HepG2 (cell line): ENCODE measurements around the gene CRYZL1. TPM values are rescaled to one million over a fixed set of nuclear protein-coding genes. Genes with fewer than 3 reads are reported as not detected.

ENCODE experiments used
- HCFC1 ChIP-seq: fragments of 150-350 bp; IDR thresholded peaks from 2 replicates; pipeline ENCODE4 v1.6.1; 2014; ENCODE audit warnings: low read depth, low read length
- LCORL ChIP-seq, 2 experiments: fragments of 450-650 bp in 1 of 2; sonication (generic) in 1 of 2; formaldehyde crosslinking in 1 of 2; IDR thresholded peaks; 2 replicates each; pipeline versions ENCODE4 v1.5.0 to v1.6.1; 2017 to 2020; ENCODE audit warnings: antibody characterized with exemption in 1 of 2, missing genetic modification reagents in 1 of 2
- NFYC ChIP-seq: IDR thresholded peaks from 2 replicates; pipeline ENCODE4 v1.6.1; 2016; ENCODE audit warnings: missing genetic modification reagents, missing compliant biosample characterization
- NR2F2 ChIP-seq: IDR thresholded peaks from 2 replicates; pipeline ENCODE4 v1.6.1; 2012; ENCODE audit warnings: low read depth, inconsistent platforms, borderline replicate concordance
- NR3C1 ChIP-seq: sonication (generic); formaldehyde crosslinking; IDR thresholded peaks from 2 replicates; pipeline ENCODE4 v1.4.0; 2020; ENCODE audit warnings: missing genetic modification reagents
- PHF20 ChIP-seq: sonication (generic); formaldehyde crosslinking; IDR thresholded peaks from 2 replicates; pipeline ENCODE4 v1.5.0; 2020; ENCODE audit warnings: mild to moderate bottlenecking, missing genetic modification reagents
- PRMT3 ChIP-seq: sonication (generic); formaldehyde crosslinking; IDR thresholded peaks from 2 replicates; pipeline ENCODE4 v1.8.1; 2022; ENCODE audit warnings: low read depth, mild to moderate bottlenecking, moderate library complexity, missing genetic modification reagents, borderline replicate concordance
- RBFOX2 ChIP-seq: fragments of 200-400 bp; formaldehyde crosslinking; IDR thresholded peaks from 2 replicates; pipeline ENCODE4 v1.6.1; 2017; ENCODE audit warnings: low read depth, mild to moderate bottlenecking, low read length
- RFXAP ChIP-seq: sonication (generic); formaldehyde crosslinking; IDR thresholded peaks from 2 replicates; pipeline ENCODE4 v1.4.0; 2020; ENCODE audit warnings: missing genetic modification reagents, borderline replicate concordance
- SMAD1 ChIP-seq: sonication (generic); formaldehyde crosslinking; IDR thresholded peaks from 2 replicates; pipeline ENCODE4 v1.4.0; 2020; ENCODE audit warnings: missing genetic modification reagents, low read depth, mild to moderate bottlenecking, borderline replicate concordance
- SMAD3 ChIP-seq: sonication (generic); formaldehyde crosslinking; IDR thresholded peaks from 2 replicates; pipeline ENCODE4 v1.4.0; 2020; ENCODE audit warnings: missing genetic modification reagents
- SP1 ChIP-seq, 2 experiments: fragments of 450-650 bp in 1 of 2; sonication (generic) in 1 of 2; formaldehyde crosslinking in 1 of 2; IDR thresholded peaks; 2 replicates each; pipeline versions ENCODE4 v1.4.0 to v1.6.1; 2016 to 2020; ENCODE audit warnings: missing genetic modification reagents in 1 of 2
- SPEN ChIP-seq: sonication (generic); formaldehyde crosslinking; IDR thresholded peaks from 2 replicates; pipeline ENCODE4 v1.5.1; 2020; ENCODE audit warnings: low read depth, mild to moderate bottlenecking, missing genetic modification reagents
- ZBTB3 ChIP-seq: sonication (generic); formaldehyde crosslinking; IDR thresholded peaks from 2 replicates; pipeline ENCODE4 v1.4.0; 2020; ENCODE audit warnings: low read depth, mild to moderate bottlenecking, moderate library complexity, missing genetic modification reagents, borderline replicate concordance
- ZC3H4 ChIP-seq: sonication (generic); formaldehyde crosslinking; IDR thresholded peaks from 2 replicates; pipeline ENCODE4 v1.4.0; 2020; ENCODE audit warnings: missing genetic modification reagents, borderline replicate concordance
- ZMAT3 ChIP-seq: sonication (generic); formaldehyde crosslinking; conservative IDR thresholded peaks from 2 replicates; pipeline ENCODE4 v1.7.0; 2021; ENCODE audit warnings: missing genetic modification reagents
- ZNF230 ChIP-seq: sonication (generic); formaldehyde crosslinking; IDR thresholded peaks from 2 replicates; pipeline ENCODE4 v1.4.0; 2020; ENCODE audit warnings: mild to moderate bottlenecking, missing genetic modification reagents
- ZNF235 ChIP-seq: sonication (generic); formaldehyde crosslinking; IDR thresholded peaks from 2 replicates; pipeline ENCODE4 v1.8.1; 2023; ENCODE audit warnings: mild to moderate bottlenecking, missing genetic modification reagents, borderline replicate concordance
- ZNF256 ChIP-seq: sonication (generic); formaldehyde crosslinking; conservative IDR thresholded peaks from 2 replicates; pipeline ENCODE4 v1.4.0; 2020; ENCODE audit warnings: missing genetic modification reagents
- ZNF274 ChIP-seq: sonication (generic); formaldehyde crosslinking; IDR thresholded peaks from 2 replicates; pipeline ENCODE4 v1.5.1; 2020; ENCODE audit warnings: mild to moderate bottlenecking, missing genetic modification reagents
- ZNF431 ChIP-seq: sonication (generic); formaldehyde crosslinking; IDR thresholded peaks from 2 replicates; pipeline ENCODE4 v1.9.0; 2022; ENCODE audit warnings: missing genetic modification reagents, low read depth, mild to moderate bottlenecking, borderline replicate concordance
- ZNF557 ChIP-seq: sonication (generic); formaldehyde crosslinking; IDR thresholded peaks from 2 replicates; pipeline ENCODE4 v1.4.0; 2020; ENCODE audit warnings: missing genetic modification reagents
- ZNF724P ChIP-seq: sonication (generic); formaldehyde crosslinking; IDR thresholded peaks from 2 replicates; pipeline ENCODE4 v1.8.0; 2022; ENCODE audit warnings: missing genetic modification reagents, borderline replicate concordance
- ZNF841 ChIP-seq: sonication (generic); formaldehyde crosslinking; IDR thresholded peaks from 2 replicates; pipeline ENCODE4 v1.8.1; 2023; ENCODE audit warnings: missing genetic modification reagents, borderline replicate concordance
- polyA plus RNA-seq, 8 experiments: library from polyadenylated mRNA; depleted of rRNA in 3 of 8; stranded (reverse) in 7 of 8; unstranded in 1 of 8; fragments of >200 nt; fragmentation: Illumina TruSeq in 4 of 8; extraction: Trizol in 4 of 8; gene quantifications; 2 replicates each; pipeline versions ENCODE4 v1.2.1 to v1.2.3, GENCODE V29; 2011 to 2016; ENCODE audit warnings: low read depth in 4 of 8, missing spikeins in 1 of 8, mixed read lengths in 1 of 8; ENCODE audit not compliant: insufficient read depth in 1 of 8
- total RNA-seq, 5 experiments: library from RNA; depleted of rRNA; stranded (reverse); fragments of >200 nt; fragmentation: Illumina TruSeq; extraction: Trizol; gene quantifications; 2 replicates each; pipeline ENCODE4 v1.2.3, GENCODE V29; 2016; ENCODE audit warnings: low read depth in 1 of 5
- TF ChIP-seq, protein P1 (sequence below): sonication (generic); formaldehyde crosslinking; conservative IDR thresholded peaks from 2 replicates; pipeline ENCODE4 v1.8.0; 2022; ENCODE audit warnings: mild to moderate bottlenecking, moderate library complexity, missing genetic modification reagents
- TF ChIP-seq, protein P2 (sequence below): sonication (generic); formaldehyde crosslinking; IDR thresholded peaks from 2 replicates; pipeline ENCODE4 v1.4.0; 2020; ENCODE audit warnings: missing genetic modification reagents
- TF ChIP-seq, protein P3 (sequence below): IDR thresholded peaks from 2 replicates; pipeline ENCODE4 v1.6.1; 2016; ENCODE audit warnings: missing genetic modification reagents, missing compliant biosample characterization

The CRYZL1 gene
- total and polyA plus RNA-seq, 2 of the 13 experiments (the other 11 are each of a cell fraction or from before 2014, with no cell fraction given) = 20.3 to 27.7 TPM

DNA sequence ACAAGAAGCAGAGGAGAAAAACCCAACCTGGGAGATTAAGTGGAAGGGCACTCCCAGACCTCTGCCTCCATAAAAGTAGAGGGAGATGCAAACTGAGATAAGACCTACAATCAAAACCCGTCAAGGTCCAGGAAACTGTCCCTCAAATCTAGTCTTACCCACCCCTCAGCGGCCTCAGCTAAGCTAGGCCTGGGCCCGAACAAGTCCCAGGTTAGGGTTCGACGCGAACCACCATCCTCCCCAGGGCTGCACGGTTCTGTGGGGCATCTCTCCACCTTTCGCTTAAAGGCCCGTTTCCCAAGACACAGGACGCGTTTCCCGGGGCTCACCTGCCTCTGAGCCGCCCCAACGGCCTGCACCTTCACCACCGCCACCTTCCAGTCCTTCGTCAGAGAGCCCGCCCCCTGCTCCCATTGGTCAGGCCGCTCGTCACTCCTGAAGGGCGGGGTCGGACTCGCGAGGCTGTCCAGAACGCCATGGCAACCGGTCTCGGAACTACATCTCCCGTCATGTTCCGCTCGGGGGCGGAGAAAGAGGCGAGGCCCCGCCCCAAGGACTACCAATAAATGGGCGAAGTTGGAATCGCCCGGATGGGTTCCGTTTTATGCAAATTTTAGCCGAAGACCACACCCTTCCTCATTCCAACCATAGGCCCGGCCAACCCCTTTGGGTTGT, at the start of gene CRYZL1 (continued):
- peak; percentile 84 for TF ChIP-seq RBFOX2
- TF ChIP-seq ZNF230 (CRISPR knock-in tag) = peak; percentile 88
- TF ChIP-seq PHF20 (CRISPR knock-in tag) = peak; percentile 79; the same call in 1 of the 2 replicates
- TF ChIP-seq SMAD3 (CRISPR knock-in tag) = 0 out of 2 replicates have a peak, but pooled peaks have one; percentile 40
- TF ChIP-seq ZNF235 (CRISPR knock-in tag) = 0 out of 2 replicates have a peak, but pooled peaks have one; percentile 70
- no peak for TF ChIP-seq ZNF841 (CRISPR knock-in tag)
- no peak for TF ChIP-seq ZNF557 (CRISPR knock-in tag)
- TF ChIP-seq ZNF256 (CRISPR knock-in tag) = no peak; the same call in 1 of the 2 replicates
- TF ChIP-seq NR2F2 = no peak
- TF ChIP-seq ZC3H4 = no peak
- TF ChIP-seq, protein P1, sequence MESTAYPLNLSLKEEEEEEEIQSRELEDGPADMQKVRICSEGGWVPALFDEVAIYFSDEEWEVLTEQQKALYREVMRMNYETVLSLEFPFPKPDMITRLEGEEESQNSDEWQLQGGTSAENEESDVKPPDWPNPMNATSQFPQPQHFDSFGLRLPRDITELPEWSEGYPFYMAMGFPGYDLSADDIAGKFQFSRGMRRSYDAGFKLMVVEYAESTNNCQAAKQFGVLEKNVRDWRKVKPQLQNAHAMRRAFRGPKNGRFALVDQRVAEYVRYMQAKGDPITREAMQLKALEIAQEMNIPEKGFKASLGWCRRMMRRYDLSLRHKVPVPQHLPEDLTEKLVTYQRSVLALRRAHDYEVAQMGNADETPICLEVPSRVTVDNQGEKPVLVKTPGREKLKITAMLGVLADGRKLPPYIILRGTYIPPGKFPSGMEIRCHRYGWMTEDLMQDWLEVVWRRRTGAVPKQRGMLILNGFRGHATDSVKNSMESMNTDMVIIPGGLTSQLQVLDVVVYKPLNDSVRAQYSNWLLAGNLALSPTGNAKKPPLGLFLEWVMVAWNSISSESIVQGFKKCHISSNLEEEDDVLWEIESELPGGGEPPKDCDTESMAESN = peak; percentile 82
- peak; percentile 64; the same call in 1 of the 2 replicates for TF ChIP-seq ZNF274 (CRISPR knock-in tag)
- TF ChIP-seq ZMAT3 (CRISPR knock-in tag) = 0 out of 2 replicates have a peak, but pooled peaks have one; percentile 6
- TF ChIP-seq HCFC1 = peak; percentile 87
- no peak for TF ChIP-seq ZNF431
- TF ChIP-seq, protein P2, sequence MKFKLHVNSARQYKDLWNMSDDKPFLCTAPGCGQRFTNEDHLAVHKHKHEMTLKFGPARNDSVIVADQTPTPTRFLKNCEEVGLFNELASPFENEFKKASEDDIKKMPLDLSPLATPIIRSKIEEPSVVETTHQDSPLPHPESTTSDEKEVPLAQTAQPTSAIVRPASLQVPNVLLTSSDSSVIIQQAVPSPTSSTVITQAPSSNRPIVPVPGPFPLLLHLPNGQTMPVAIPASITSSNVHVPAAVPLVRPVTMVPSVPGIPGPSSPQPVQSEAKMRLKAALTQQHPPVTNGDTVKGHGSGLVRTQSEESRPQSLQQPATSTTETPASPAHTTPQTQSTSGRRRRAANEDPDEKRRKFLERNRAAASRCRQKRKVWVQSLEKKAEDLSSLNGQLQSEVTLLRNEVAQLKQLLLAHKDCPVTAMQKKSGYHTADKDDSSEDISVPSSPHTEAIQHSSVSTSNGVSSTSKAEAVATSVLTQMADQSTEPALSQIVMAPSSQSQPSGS = 0 out of 2 replicates have a peak, but pooled peaks have one; percentile 18
- peak; percentile 90 for TF ChIP-seq NFYC (CRISPR knock-in tag)
- TF ChIP-seq SPEN (CRISPR knock-in tag) = peak; percentile 90
- no peak for TF ChIP-seq PRMT3
- TF ChIP-seq RFXAP (CRISPR knock-in tag) = peak; percentile 84
- 0 out of 2 replicates have a peak, but pooled peaks have one; percentile 31 for TF ChIP-seq ZBTB3 (CRISPR knock-in tag)
- TF ChIP-seq ZNF724P = peak; percentile 73; the same call in 1 of the 2 replicates
- TF ChIP-seq, protein P3, sequence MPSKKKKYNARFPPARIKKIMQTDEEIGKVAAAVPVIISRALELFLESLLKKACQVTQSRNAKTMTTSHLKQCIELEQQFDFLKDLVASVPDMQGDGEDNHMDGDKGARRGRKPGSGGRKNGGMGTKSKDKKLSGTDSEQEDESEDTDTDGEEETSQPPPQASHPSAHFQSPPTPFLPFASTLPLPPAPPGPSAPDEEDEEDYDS (CRISPR knock-in tag) = peak; percentile 82
- peak; percentile 40; the same call in 1 of the 2 replicates for TF ChIP-seq SMAD1 (CRISPR knock-in tag)
- no peak; the same call in 1 of the 2 replicates for TF ChIP-seq SP1 (IDR thresholded peaks at IDR 0.05)
- TF ChIP-seq SP1 (CRISPR knock-in tag; IDR thresholded peaks at IDR 0.05) = peak; percentile 89
- TF ChIP-seq NR3C1 = no peak
- no peak for TF ChIP-seq LCORL (IDR thresholded peaks at IDR 0.05)
- TF ChIP-seq LCORL (CRISPR knock-in tag; IDR thresholded peaks at IDR 0.05) = peak; percentile 42; the same call in 1 of the 2 replicates
